H9 (cell line): ENCODE measurements around the gene IFITM1. TPM values are rescaled to one million over a fixed set of nuclear protein-coding genes. Genes with fewer than 3 reads are reported as not detected.
A peak's percentile ranks its signal among the peaks of the same experiment; 100 is the strongest.
"Not testable (repeated sequence)": the region's sequence is repeated elsewhere in the genome, so short reads cannot be mapped to it uniquely, and the experiment has no call there.

Experiments used
- DNase-seq: peaks from one replicate; pipeline ENCODE4 v3.0.0-alpha.2; 2017
- H2AFZ ChIP-seq: one replicate; pipeline ENCODE4 v1.6.1; 2013; ENCODE audit warnings: mild to moderate bottlenecking, low read length, control low read depth, moderate library complexity
- H2AK5ac ChIP-seq: 2 replicates; pipeline ENCODE4 v1.6.1; 2013; ENCODE audit warnings: low read length, control low read depth, mixed read lengths; ENCODE audit not compliant: insufficient read length
- H2BK120ac ChIP-seq: one replicate; pipeline ENCODE4 v1.6.1; 2013; ENCODE audit warnings: low read depth, mild to moderate bottlenecking, low read length, control low read depth, inconsistent platforms; ENCODE audit not compliant: poor library complexity, severe bottlenecking
- H2BK12ac ChIP-seq: 2 replicates; pipeline ENCODE4 v1.6.1; 2013; ENCODE audit warnings: low read length, control low read depth, mixed read lengths, low read depth; ENCODE audit not compliant: insufficient read length
- H2BK15ac ChIP-seq: 2 replicates; pipeline ENCODE4 v1.6.1; 2013; ENCODE audit warnings: low read depth, low read length, control low read depth
- H2BK20ac ChIP-seq: one replicate; pipeline ENCODE4 v1.6.1; 2013; ENCODE audit warnings: low read depth, mild to moderate bottlenecking, low read length, control low read depth, inconsistent platforms; ENCODE audit not compliant: poor library complexity, severe bottlenecking
- H2BK5ac ChIP-seq: 2 replicates; pipeline ENCODE4 v1.6.1; 2013; ENCODE audit warnings: low read length, control low read depth, mixed read lengths; ENCODE audit not compliant: insufficient read length
- H3K14ac ChIP-seq: 2 replicates; pipeline ENCODE4 v1.6.1; 2013; ENCODE audit warnings: low read length, control low read depth; ENCODE audit not compliant: insufficient read depth
- H3K18ac ChIP-seq: 2 replicates; pipeline ENCODE4 v1.6.1; 2013; ENCODE audit warnings: low read depth, mild to moderate bottlenecking, mixed read lengths, low read length, control low read depth; ENCODE audit not compliant: insufficient read length
- H3K23ac ChIP-seq: 2 replicates; pipeline ENCODE4 v1.6.1; 2013; ENCODE audit warnings: low read length, control low read depth, mixed read lengths, low read depth; ENCODE audit not compliant: insufficient read length
- H3K23me2 ChIP-seq: 2 replicates; pipeline ENCODE4 v1.6.1; 2013; ENCODE audit warnings: low read depth, mild to moderate bottlenecking, mixed read lengths, low read length, control low read depth; ENCODE audit not compliant: insufficient read length, poor library complexity, severe bottlenecking
- H3K27ac ChIP-seq: 2 replicates; pipeline ENCODE4 v1.5.1; 2013; ENCODE audit warnings: low read length, control low read depth, mixed read lengths, low read depth; ENCODE audit not compliant: insufficient read length
- H3K27me3 ChIP-seq: 2 replicates; pipeline ENCODE4 v1.6.1; 2013; ENCODE audit warnings: low read length, control low read depth, inconsistent platforms; ENCODE audit not compliant: insufficient read depth
- H3K4ac ChIP-seq: 2 replicates; pipeline ENCODE4 v1.6.1; 2013; ENCODE audit warnings: low read depth, mild to moderate bottlenecking, control low read depth, inconsistent platforms, low read length, moderate library complexity
- H3K4me1 ChIP-seq: 2 replicates; pipeline ENCODE4 v1.6.1; 2013; ENCODE audit warnings: low read length, control low read depth, inconsistent platforms; ENCODE audit not compliant: insufficient read depth
- H3K4me2 ChIP-seq: 2 replicates; pipeline ENCODE4 v1.6.1; 2013; ENCODE audit warnings: low read length, control low read depth, mixed read lengths; ENCODE audit not compliant: insufficient read length, insufficient read depth
- H3K56ac ChIP-seq: 2 replicates; pipeline ENCODE4 v1.6.1; 2013; ENCODE audit warnings: low read depth, mild to moderate bottlenecking, mixed read lengths, low read length, control low read depth; ENCODE audit not compliant: insufficient read length
- H3K79me1 ChIP-seq: 2 replicates; pipeline ENCODE4 v1.6.1; 2013; ENCODE audit warnings: low read depth, mild to moderate bottlenecking, moderate library complexity, low read length, control low read depth, inconsistent platforms; ENCODE audit not compliant: insufficient read depth, poor library complexity, severe bottlenecking
- H3K79me2 ChIP-seq: 2 replicates; pipeline ENCODE4 v1.6.1; 2013; ENCODE audit warnings: low read length, control low read depth, inconsistent platforms; ENCODE audit not compliant: insufficient read depth
- H3K9ac ChIP-seq: 2 replicates; pipeline ENCODE4 v1.6.1; 2013; ENCODE audit warnings: low read length, control low read depth, mixed read lengths; ENCODE audit not compliant: insufficient read length; ENCODE audit errors: extremely low read depth
- H3K9me3 ChIP-seq: one replicate; pipeline ENCODE4 v1.6.1; 2013; ENCODE audit warnings: low read depth, low read length, inconsistent platforms; ENCODE audit not compliant: control insufficient read depth
- H3T11ph ChIP-seq: one replicate; pipeline ENCODE4 v1.6.1; 2013; ENCODE audit warnings: mild to moderate bottlenecking, low read length, control low read depth, inconsistent platforms
- H4K20me1 ChIP-seq: one replicate; pipeline ENCODE4 v1.6.1; 2013; ENCODE audit not compliant: control insufficient read depth, insufficient read length, insufficient read depth
- H4K5ac ChIP-seq: 2 replicates; pipeline ENCODE4 v1.6.1; 2013; ENCODE audit warnings: low read depth, mild to moderate bottlenecking, mixed read lengths, low read length, control low read depth; ENCODE audit not compliant: insufficient read length
- H4K8ac ChIP-seq: replicated peaks from 2 replicates; pipeline ENCODE4 v1.6.1; 2013; ENCODE audit warnings: low read length, control low read depth, mixed read lengths, low read depth; ENCODE audit not compliant: insufficient read length
- H4K91ac ChIP-seq: 2 replicates; pipeline ENCODE4 v1.6.1; 2013; ENCODE audit warnings: low read depth, mild to moderate bottlenecking, moderate library complexity, mixed read lengths, low read length, control low read depth; ENCODE audit not compliant: insufficient read length
- H3K27ac Mint-ChIP-seq, 3 experiments: 2 replicates in 2 of 3; 3 replicates in 1 of 3; pipeline ENCODE4 v1.8.0; 2020 to 2021; ENCODE audit warnings: mixed read lengths in 3 of 3, mild to moderate bottlenecking in 1 of 3, moderate library complexity in 1 of 3
- H3K27me3 Mint-ChIP-seq: 2 replicates; pipeline ENCODE4 v1.8.0; 2021; ENCODE audit warnings: low read depth, mild to moderate bottlenecking, moderate library complexity, mixed read lengths
- H3K36me3 Mint-ChIP-seq, 3 experiments: 2 replicates in 2 of 3; 3 replicates in 1 of 3; pipeline ENCODE4 v1.8.0; 2020 to 2021; ENCODE audit warnings: low read depth in 3 of 3, mixed read lengths in 3 of 3; ENCODE audit not compliant: insufficient read depth in 1 of 3
- H3K4me1 Mint-ChIP-seq, 2 experiments: 2 replicates each; pipeline ENCODE4 v1.8.0; 2020; ENCODE audit warnings: mixed read lengths in 2 of 2
- H3K4me3 Mint-ChIP-seq, 2 experiments: 2 replicates in 1 of 2; 3 replicates in 1 of 2; pipeline ENCODE4 v1.8.0; 2020 to 2021; ENCODE audit warnings: mild to moderate bottlenecking in 2 of 2, mixed read lengths in 2 of 2, moderate library complexity in 1 of 2
- H3K9me3 Mint-ChIP-seq, 2 experiments: 2 replicates in 1 of 2; 3 replicates in 1 of 2; pipeline ENCODE4 v1.8.0; 2020; ENCODE audit warnings: mild to moderate bottlenecking in 2 of 2, mixed read lengths in 2 of 2, moderate library complexity in 1 of 2
- WGBS: extraction: QIAGEN DNeasy Blood & Tissue Kit; methylation state at CpG from one replicate; pipeline ENCODE4 v1.1.7; 2013; ENCODE audit warnings: missing lambda C conversion rate, low lambda C conversion rate, mixed read lengths; ENCODE audit not compliant: insufficient read length; ENCODE audit errors: extremely low coverage; 5-methylcytosine and 5-hydroxymethylcytosine counted together
- total RNA-seq: library from RNA; stranded (reverse); gene quantifications from 2 replicates; pipeline ENCODE4 v1.2.1, GENCODE V29; 2021
- TF ChIP-seq, protein P1 (sequence below): fragments of 200-600 bp; sonication (generic); conservative IDR thresholded peaks from 3 replicates; pipeline ENCODE4 v1.8.0; 2021; ENCODE audit warnings: antibody characterized with exemption, mild to moderate bottlenecking

The IFITM1 gene
- total RNA-seq, 1 experiment from 2014 or later, result 500 TPM

DNA sequence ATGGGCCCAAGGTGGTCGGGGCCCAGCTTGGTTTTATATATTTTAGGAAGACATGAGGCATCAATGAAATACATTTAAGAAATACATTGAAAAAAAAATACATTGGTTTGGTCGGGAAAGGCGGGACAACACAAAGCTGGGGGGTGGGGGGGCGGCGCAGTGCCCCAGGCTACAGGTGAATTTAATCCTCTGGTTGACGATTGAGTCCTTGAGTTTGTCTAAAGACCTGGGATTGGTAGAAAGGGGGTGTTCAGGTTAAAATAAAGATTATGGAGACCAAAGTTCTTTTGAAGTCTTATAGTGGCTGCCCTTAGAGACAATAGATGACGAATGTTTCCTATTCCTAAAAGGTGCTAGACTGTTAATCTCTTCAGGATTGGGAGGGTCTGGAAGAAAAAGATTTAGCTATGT, 3.1 kb downstream of the IFITM1 start:
- Histone ChIP-seq H3K9me3 (no peaks in the 10 kb centered on the region), H4K91ac (no peak overlapping the region), H3T11ph (no peak overlapping the region), H2AFZ (no peak overlapping the region), H3K23ac (no peak overlapping the region), H3K27me3 (no peaks in the 10 kb centered on the region), H3K27ac (no peak overlapping the region), H3K79me1 (peaks cover 2% of the 10 kb centered on the region), H3K23me2 (peaks cover 35% of the 10 kb centered on the region), H3K4ac (no peak overlapping the region), H3K79me2 (peaks cover 6% of the 10 kb centered on the region; the same call in 1 of the 2 replicates), H4K20me1 (no peaks in the 10 kb centered on the region), H4K5ac (no peak overlapping the region), H3K9ac (no peak overlapping the region), H2BK120ac (no peak overlapping the region), H2AK5ac (no peak overlapping the region), H2BK5ac (no peak overlapping the region), H3K18ac (no peak overlapping the region), H3K14ac (no peak overlapping the region), H2BK15ac (no peak overlapping the region), H2BK12ac (no peak overlapping the region), H2BK20ac (no peak overlapping the region), H3K4me1 (peaks cover 5% of the 10 kb centered on the region; the same call in 1 of the 2 replicates), H4K8ac (no peak overlapping the region), H3K56ac (no peak overlapping the region), H3K4me2 (peak overlapping the region; percentile 30)
- peak; percentile 36 for DNase-seq
- TF ChIP-seq, protein P1, sequence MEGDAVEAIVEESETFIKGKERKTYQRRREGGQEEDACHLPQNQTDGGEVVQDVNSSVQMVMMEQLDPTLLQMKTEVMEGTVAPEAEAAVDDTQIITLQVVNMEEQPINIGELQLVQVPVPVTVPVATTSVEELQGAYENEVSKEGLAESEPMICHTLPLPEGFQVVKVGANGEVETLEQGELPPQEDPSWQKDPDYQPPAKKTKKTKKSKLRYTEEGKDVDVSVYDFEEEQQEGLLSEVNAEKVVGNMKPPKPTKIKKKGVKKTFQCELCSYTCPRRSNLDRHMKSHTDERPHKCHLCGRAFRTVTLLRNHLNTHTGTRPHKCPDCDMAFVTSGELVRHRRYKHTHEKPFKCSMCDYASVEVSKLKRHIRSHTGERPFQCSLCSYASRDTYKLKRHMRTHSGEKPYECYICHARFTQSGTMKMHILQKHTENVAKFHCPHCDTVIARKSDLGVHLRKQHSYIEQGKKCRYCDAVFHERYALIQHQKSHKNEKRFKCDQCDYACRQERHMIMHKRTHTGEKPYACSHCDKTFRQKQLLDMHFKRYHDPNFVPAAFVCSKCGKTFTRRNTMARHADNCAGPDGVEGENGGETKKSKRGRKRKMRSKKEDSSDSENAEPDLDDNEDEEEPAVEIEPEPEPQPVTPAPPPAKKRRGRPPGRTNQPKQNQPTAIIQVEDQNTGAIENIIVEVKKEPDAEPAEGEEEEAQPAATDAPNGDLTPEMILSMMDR, result no peak
- Mint-ChIP-seq H3K9me3 (no peaks in the 10 kb centered on the region; a peak in 1 of 5 replicates), H3K27ac (peak overlapping the region in 2 of 3 experiments; percentile 79 to 80; a peak in 4 of 7 replicates), H3K36me3 (peaks cover 6 to 19% (median 6%) of the 10 kb centered on the region in 3 experiments; a peak in 6 of 7 replicates), H3K4me3 (peak overlapping the region; percentile 78 to 92), H3K4me1 (peaks cover 41 to 65% of the 10 kb centered on the region in 2 experiments), H3K27me3 (no peaks in the 10 kb centered on the region)
- WGBS, result no CpG with 5 or more reads among the region's 7 CpGs

DNA sequence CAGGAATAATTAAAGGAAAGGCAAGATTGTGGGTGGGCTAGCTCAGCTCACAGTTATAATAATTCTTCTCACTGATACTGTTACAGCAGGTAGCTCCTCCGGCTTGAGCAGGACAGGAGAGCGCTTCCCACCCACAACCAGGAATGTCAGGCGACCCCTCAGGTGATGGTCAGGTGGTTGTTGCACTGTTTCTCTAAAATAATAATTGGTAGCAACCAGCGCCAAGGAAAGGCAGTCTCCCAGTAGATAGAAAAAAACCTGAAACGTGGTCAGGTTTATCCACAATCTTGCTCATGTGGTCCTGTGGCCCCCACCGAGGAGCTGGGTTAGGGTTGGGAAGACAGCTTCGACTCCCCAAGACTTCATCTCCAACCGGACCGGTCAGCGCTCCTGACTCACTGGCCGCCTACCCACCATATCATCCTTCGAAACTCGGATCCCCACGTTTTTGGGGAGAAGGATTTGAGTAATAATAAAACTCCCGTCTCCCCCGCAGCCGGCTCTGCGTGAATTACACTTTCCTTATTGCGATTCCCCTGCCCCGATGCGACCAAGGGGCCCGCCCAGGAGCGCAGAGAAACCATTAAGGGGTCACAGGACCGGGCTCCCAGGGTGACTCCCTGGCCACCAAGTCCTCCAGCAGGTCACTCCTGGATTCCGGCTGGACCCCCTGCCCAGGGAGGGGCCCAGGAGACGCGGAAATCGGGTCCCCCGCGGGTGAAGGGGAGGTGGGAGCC, 4.0 kb downstream of the IFITM1 start:
- not testable (repeated sequence) for H3K56ac ChIP-seq, H3K4ac ChIP-seq, H2BK120ac ChIP-seq, H2BK15ac ChIP-seq, H3K9ac ChIP-seq, H3K14ac ChIP-seq, H3K79me1 ChIP-seq, H2BK20ac ChIP-seq, H4K91ac ChIP-seq, H3K27me3 ChIP-seq, H3T11ph ChIP-seq, H2AK5ac ChIP-seq, H4K5ac ChIP-seq, H3K18ac ChIP-seq, H2AFZ ChIP-seq, H3K4me1 ChIP-seq, H3K79me2 ChIP-seq, H3K23ac ChIP-seq, H3K27ac ChIP-seq, H2BK5ac ChIP-seq, H2BK12ac ChIP-seq, H3K9me3 ChIP-seq, H4K8ac ChIP-seq, H4K20me1 ChIP-seq, H3K27me3 Mint-ChIP-seq, H3K9me3 Mint-ChIP-seq
- H3K23me2 ChIP-seq, result peaks cover 34% of the 10 kb centered on the region
- Mint-ChIP-seq H3K4me1 (peaks cover 33 to 56% of the 10 kb centered on the region in 2 experiments), H3K36me3 (peaks cover 6 to 19% (median 6%) of the 10 kb centered on the region in 3 experiments; a peak in 6 of 7 replicates), H3K4me3 (peak overlapping the region; percentile 78 to 92), H3K27ac (peak overlapping the region; percentile 80 to 95 (median 93); a peak in 6 of 7 replicates)
- no CpG with 5 or more reads among the region's 30 CpGs for WGBS
- peak overlapping the region; percentile 20 for H3K4me2 ChIP-seq
- DNase-seq, result peak; percentile 50
